GM12874 (cell line): ENCODE results near the gene MEAK7.

Experiments
- CTCF ChIP-seq: IDR thresholded peaks from 2 replicates; pipeline ENCODE4 v1.5.1; 2011; ENCODE audit warnings: low read depth, mild to moderate bottlenecking, control low read depth, low read length, moderate library complexity; ENCODE audit not compliant: insufficient read depth

MEAK7 gene

GRCh38 chr16:84524346-84524920 lies 20.0 kb upstream of the MEAK7 start:
- no peak for TF ChIP-seq CTCF

GRCh38 chr16:84521497-84521770 lies 17.0 kb upstream of the MEAK7 start:
- TF ChIP-seq CTCF: no peak

- no peak for TF ChIP-seq CTCF
Measured at GRCh38 chr16:84520725-84521496, 16.5 kb upstream of the MEAK7 start.

GRCh38 chr16:84519855-84520254 lies 15.4 kb upstream of the MEAK7 start:
- no peak for TF ChIP-seq CTCF

GRCh38 chr16:84518804-84519341 lies 14.4 kb upstream of the MEAK7 start:
- no peak for TF ChIP-seq CTCF

GRCh38 chr16:84517366-84517765 lies 12.9 kb upstream of the MEAK7 start:
- no peak for TF ChIP-seq CTCF

GRCh38 chr16:84514874-84515835 lies 10.7 kb upstream of the MEAK7 start:
- TF ChIP-seq CTCF: no peak
